Measurements from ENCODE around the gene SORCS2. TPM values are rescaled to one million over a fixed set of nuclear protein-coding genes. Genes with fewer than 3 reads are reported as not detected.

The SORCS2 gene
- total and polyA plus RNA-seq, 2 of the 8 experiments (the other 6 are each of a cell fraction or from before 2014, with no cell fraction given) = 0.36 to 1.8 TPM

- H3K4me1 ChIP-seq (replicated peaks in 1 of 4; ENCODE audit: control insufficient read depth in 3 of 4, insufficient read depth in 4 of 4, low read length in 3 of 4) = peaks cover 0 to 2% (median 0%) of the 10 kb centered on the region in 4 experiments; a peak in 3 of 7 replicates
- H3K4ac ChIP-seq (replicated peaks; ENCODE audit: insufficient read length, low read depth, low read length) = no peak overlapping the region
- no peak overlapping the region for H2BK15ac ChIP-seq (ENCODE audit: low read length)
- H2BK12ac ChIP-seq (ENCODE audit: low read depth, low read length) = no peak overlapping the region
- H3K27me3 ChIP-seq (replicated peaks in 1 of 4; ENCODE audit: control insufficient read depth in 3 of 4, extremely low read depth in 1 of 4, insufficient read depth in 3 of 4, low read length in 3 of 4) = no peaks in the 10 kb centered on the region; a peak in 1 of 7 replicates
- H3K79me1 ChIP-seq (ENCODE audit: low read depth, low read length) = no peaks in the 10 kb centered on the region; the same call in 1 of the 2 replicates
- no peak overlapping the region for H4K8ac ChIP-seq (ENCODE audit: extremely low read depth, insufficient read depth, low read length)
- H3K36me3 ChIP-seq (ENCODE audit: control insufficient read depth in 2 of 4, insufficient read depth in 4 of 4, low read length in 3 of 4) = no peaks in the 10 kb centered on the region
- H3K79me2 ChIP-seq (ENCODE audit: control insufficient read depth in 1 of 2, insufficient read depth in 2 of 2, low read length in 2 of 2) = no peaks in the 10 kb centered on the region
- no peak overlapping the region for H3K9ac ChIP-seq (replicated peaks in 1 of 4; ENCODE audit: extremely low read depth in 1 of 4, low read depth in 3 of 4, low read length in 3 of 4)
- no peak overlapping the region for H2AFZ ChIP-seq (ENCODE audit: low read length)
- POLR2A ChIA-PET (ENCODE audit: partially characterized antibody) = no interaction called here
- H2AK5ac ChIP-seq (ENCODE audit: low read depth, low read length) = no peak overlapping the region
- CTCF ChIA-PET (ENCODE audit: partially characterized antibody) = interaction anchor here (1.1 to 1.8 kb wide), 4 partner anchors 8 to 148 kb away, joined by 3 to 8 read pairs (median 4); no protein-coding TSS in a partner anchor
- WGBS, 2 experiments (ENCODE audit: extremely low coverage in 1 of 2, insufficient coverage in 1 of 2, insufficient read length in 1 of 2, insufficient replicate concordance in 2 of 2, low coverage in 1 of 2, low lambda C conversion rate in 2 of 2, missing lambda C conversion rate in 1 of 2) = 95% methylated on average over 9 of the region's 10 CpGs; no CpG with 5 or more reads in 1 of the 2 experiments
- no peak overlapping the region for H4K5ac ChIP-seq (ENCODE audit: insufficient read length, low read depth, low read length)
- no peaks in the 10 kb centered on the region for H4K20me1 ChIP-seq (replicated peaks in 1 of 2; ENCODE audit: control insufficient read depth in 1 of 2, insufficient read depth in 2 of 2, low read length in 2 of 2)
- H3K4me2 ChIP-seq (ENCODE audit: insufficient read depth in 1 of 2, low read depth in 2 of 2, low read length in 2 of 2) = no peak overlapping the region
- DNase-seq (ENCODE audit: low read depth in 1 of 2, low spot score in 2 of 2) (no peak), FAIRE-seq (no peak)
- H3K27ac ChIP-seq (ENCODE audit: low read depth, low read length) = no peak overlapping the region
- H3K4me3 ChIP-seq (ENCODE audit: extremely low read depth in 1 of 4, insufficient read depth in 2 of 4, low read depth in 3 of 4, low read length in 4 of 4) = no peak overlapping the region
- no peak overlapping the region for H3K23ac ChIP-seq (ENCODE audit: insufficient read length)
- H2BK120ac ChIP-seq (replicated peaks; ENCODE audit: low read depth, low read length) = no peak overlapping the region
- no peaks in the 10 kb centered on the region for H3K9me3 ChIP-seq (ENCODE audit: insufficient read depth in 2 of 2, low read depth in 1 of 2, low read length in 1 of 2)
- no peak overlapping the region for H3K56ac ChIP-seq (replicated peaks; ENCODE audit: insufficient read length, low read depth, low read length)
- no peak overlapping the region for H4K91ac ChIP-seq (replicated peaks; ENCODE audit: insufficient read length, low read length)
- no peak overlapping the region for H3K18ac ChIP-seq (ENCODE audit: extremely low read depth, low read length)
- no peak overlapping the region for H2BK5ac ChIP-seq (ENCODE audit: low read depth, low read length)
- no peak overlapping the region for H2BK20ac ChIP-seq (ENCODE audit: low read length)
- no peaks in the 10 kb centered on the region for H3K23me2 ChIP-seq (ENCODE audit: low read depth, low read length)
- H3K14ac ChIP-seq (ENCODE audit: insufficient read length) = no peak overlapping the region
- TF ChIP-seq RAD21 (IDR thresholded peaks at IDR 0.05 in 1 of 2, conservative IDR thresholded peaks at IDR 0.05 in 1 of 2; ENCODE audit: low read depth in 2 of 2, low read length in 2 of 2) (no peak), POU5F1 (IDR thresholded peaks at IDR 0.05; ENCODE audit: low read depth, low read length) (no peak), CREB1 (IDR thresholded peaks at IDR 0.05) (no peak), EGR1 (IDR thresholded peaks at IDR 0.05; ENCODE audit: borderline replicate concordance, low read depth, low read length) (no peak), JUND (IDR thresholded peaks at IDR 0.05; ENCODE audit: low read length) (no peak), GTF2F1 (IDR thresholded peaks at IDR 0.05; ENCODE audit: borderline replicate concordance, low read depth, low read length) (no peak), TBP (IDR thresholded peaks at IDR 0.05; ENCODE audit: low read depth, low read length) (no peak), SIRT6 (IDR thresholded peaks at IDR 0.05; ENCODE audit: low read length) (no peak), SIN3A (conservative IDR thresholded peaks at IDR 0.05 in 1 of 2, IDR thresholded peaks at IDR 0.05 in 1 of 2; ENCODE audit: low read depth in 1 of 2, low read length in 2 of 2) (no peak), SRF (IDR thresholded peaks at IDR 0.05; ENCODE audit: low read depth, low read length) (no peak), FOSL1 (IDR thresholded peaks at IDR 0.05; ENCODE audit: insufficient read depth, low read depth, low read length) (no peak), CHD1 (IDR thresholded peaks at IDR 0.05; ENCODE audit: low read depth, low read length) (no peak), CBX5 (IDR thresholded peaks at IDR 0.05; ENCODE audit: low read depth, low read length) (no peak), HDAC6 (IDR thresholded peaks at IDR 0.05; ENCODE audit: low read depth, low read length) (no peak), POLR2A (IDR thresholded peaks at IDR 0.05; ENCODE audit: control extremely low read depth in 1 of 2, low read depth in 2 of 2, low read length in 2 of 2) (no peak), RXRA (IDR thresholded peaks at IDR 0.05; ENCODE audit: insufficient read depth, low read depth, low read length) (no peak)
Measured at GRCh38 chr4:7304436-7304835, 112.1 kb downstream of the SORCS2 start.
